Right lobe of liver (tissue), 4 donors: ENCODE data around the gene DGKA.

Experiments
- POLR2A ChIP-seq: fragments of 450-650 bp; IDR thresholded peaks from one replicate; pipeline ENCODE4 v1.6.1; 2017; ENCODE audit warnings: antibody characterized with exemption, mild to moderate bottlenecking
- TF ChIP-seq, protein P1 (sequence below), 4 donors: fragments of 200-600 bp in 3 of 4; fragments of 450-650 bp in 1 of 4; IDR thresholded peaks; one replicate each; pipeline versions ENCODE4 v1.5.1 to v1.8.0; 2016 to 2022; ENCODE audit warnings: antibody characterized with exemption in 4 of 4, mild to moderate bottlenecking in 2 of 4
- donor health status: DM: no; HTN: no; CAD: no.
- donor health status: DM: no; HTN: no; CAD: no.
- donor health status: DM: no; HTN: yes; CAD: no.

DNA sequence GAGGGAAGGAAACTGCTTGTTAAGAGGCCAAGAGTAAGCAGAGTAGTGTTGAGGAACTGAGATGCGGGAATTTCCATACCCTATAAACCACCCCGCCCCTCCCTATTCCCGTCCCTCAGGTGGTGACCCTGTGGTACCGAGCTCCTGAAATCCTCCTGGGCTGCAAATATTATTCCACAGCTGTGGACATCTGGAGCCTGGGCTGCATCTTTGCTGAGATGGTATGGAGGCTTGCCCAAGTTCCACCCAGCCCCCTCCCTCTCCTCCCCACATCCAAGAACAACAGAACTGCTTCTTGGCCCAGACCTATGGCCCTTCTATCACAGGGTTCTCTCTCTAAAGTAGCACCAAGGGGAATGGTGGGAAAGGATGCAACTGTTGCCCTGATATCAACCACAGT, 38.4 kb downstream of the DGKA start:
- TF ChIP-seq, protein P1, sequence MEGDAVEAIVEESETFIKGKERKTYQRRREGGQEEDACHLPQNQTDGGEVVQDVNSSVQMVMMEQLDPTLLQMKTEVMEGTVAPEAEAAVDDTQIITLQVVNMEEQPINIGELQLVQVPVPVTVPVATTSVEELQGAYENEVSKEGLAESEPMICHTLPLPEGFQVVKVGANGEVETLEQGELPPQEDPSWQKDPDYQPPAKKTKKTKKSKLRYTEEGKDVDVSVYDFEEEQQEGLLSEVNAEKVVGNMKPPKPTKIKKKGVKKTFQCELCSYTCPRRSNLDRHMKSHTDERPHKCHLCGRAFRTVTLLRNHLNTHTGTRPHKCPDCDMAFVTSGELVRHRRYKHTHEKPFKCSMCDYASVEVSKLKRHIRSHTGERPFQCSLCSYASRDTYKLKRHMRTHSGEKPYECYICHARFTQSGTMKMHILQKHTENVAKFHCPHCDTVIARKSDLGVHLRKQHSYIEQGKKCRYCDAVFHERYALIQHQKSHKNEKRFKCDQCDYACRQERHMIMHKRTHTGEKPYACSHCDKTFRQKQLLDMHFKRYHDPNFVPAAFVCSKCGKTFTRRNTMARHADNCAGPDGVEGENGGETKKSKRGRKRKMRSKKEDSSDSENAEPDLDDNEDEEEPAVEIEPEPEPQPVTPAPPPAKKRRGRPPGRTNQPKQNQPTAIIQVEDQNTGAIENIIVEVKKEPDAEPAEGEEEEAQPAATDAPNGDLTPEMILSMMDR (IDR thresholded peaks at IDR 0.05): no peak
- no peak for TF ChIP-seq POLR2A
